Non-pigmented ciliary epithelial cell (primary cell): ENCODE results near the gene ARHGAP26.
A peak's percentile ranks its signal among the peaks of the same experiment; 100 is the strongest.

Experiments
- DNase-seq: peaks from one replicate; pipeline ENCODE4 v3.0.0-alpha.2; 2010; ENCODE audit warnings: low read depth

ARHGAP26 gene

GRCh38 chr5:142828797-142829535 is 58.8 kb downstream of the ARHGAP26 start:
- DNase-seq: no peak

GRCh38 chr5:142829801-142830220 is 59.6 kb downstream of the ARHGAP26 start:
- DNase-seq: no peak

GRCh38 chr5:142830241-142831008 is 60.2 kb downstream of the ARHGAP26 start:
- peak; percentile 65 for DNase-seq

GRCh38 chr5:142831009-142831383 is 60.8 kb downstream of the ARHGAP26 start:
- DNase-seq: no peak

- no peak for DNase-seq
Observed at GRCh38 chr5:142832263-142832662, 62.1 kb downstream of the ARHGAP26 start.

- DNase-seq: no peak
Observed at GRCh38 chr5:142833517-142834449, 63.6 kb downstream of the ARHGAP26 start.

- DNase-seq: no peak
Observed at GRCh38 chr5:142834504-142834903, 64.3 kb downstream of the ARHGAP26 start.

GRCh38 chr5:142835540-142835939 is 65.4 kb downstream of the ARHGAP26 start:
- DNase-seq: no peak

- no peak for DNase-seq
Observed at GRCh38 chr5:142836048-142836447, 65.9 kb downstream of the ARHGAP26 start.

GRCh38 chr5:142837081-142837725 is 67.0 kb downstream of the ARHGAP26 start:
- DNase-seq: no peak

- DNase-seq: no peak
Observed at GRCh38 chr5:142838845-142839244, 68.7 kb downstream of the ARHGAP26 start.

GRCh38 chr5:142839711-142840346 is 69.7 kb downstream of the ARHGAP26 start:
- no peak for DNase-seq

GRCh38 chr5:142840575-142840974 is 70.4 kb downstream of the ARHGAP26 start:
- no peak for DNase-seq

GRCh38 chr5:142841511-142842265 is 71.5 kb downstream of the ARHGAP26 start:
- DNase-seq: no peak

GRCh38 chr5:142842994-142843905 is 73.1 kb downstream of the ARHGAP26 start:
- DNase-seq: no peak

- DNase-seq: no peak
Observed at GRCh38 chr5:142844866-142845265, 74.7 kb downstream of the ARHGAP26 start.

- DNase-seq: no peak
Observed at GRCh38 chr5:142845402-142845921, 75.3 kb downstream of the ARHGAP26 start.

GRCh38 chr5:142845954-142846398 is 75.8 kb downstream of the ARHGAP26 start:
- DNase-seq: no peak

GRCh38 chr5:142846406-142846805 is 76.2 kb downstream of the ARHGAP26 start:
- DNase-seq: no peak
